Measurements from ENCODE around the gene MTHFD1.

- TF ChIP-seq CTCF (IDR thresholded peaks at IDR 0.05) (no peak), POLR2A (IDR thresholded peaks at IDR 0.05) (no peak)
Observed at GRCh38 chr14:64506721-64507120, 118.6 kb downstream of the MTHFD1 start.

All from testis (tissue), 2 donors.